ENCODE measurements around the gene HSPA12B. TPM values are rescaled to one million over a fixed set of nuclear protein-coding genes. Genes with fewer than 3 reads are reported as not detected.

HSPA12B gene
- polyA plus RNA-seq, 10 donors = 18.9 to 34.3 (median 23.4) TPM

- DNase-seq = no peak
These were observed 68.8 kb downstream of the HSPA12B start for GRCh38 chr20:3801299-3801698.

- no peak for DNase-seq
These were observed 69.4 kb downstream of the HSPA12B start for GRCh38 chr20:3801846-3802245.

Other genes starting within 250 kb of the HSPA12B start
- not detected for gene GFRA4, start 69.3 kb upstream of the HSPA12B start, polyA plus RNA-seq (ENCODE audit: insufficient read length in 10 of 10)
- 100 to 1,000 TPM in 1 of 10 donors, 10 to 100 TPM in 9; 33.1 to 107 (median 53.3) TPM for gene ADAM33, start 50.7 kb upstream of the HSPA12B start, polyA plus RNA-seq (ENCODE audit: insufficient read length in 10 of 10)
- gene SIGLEC1, start 20.1 kb upstream of the HSPA12B start, polyA plus RNA-seq (ENCODE audit: insufficient read length in 10 of 10) = 1 to 10 TPM; 3.1 to 8.0 (median 4.6) TPM
- 10 to 100 TPM; 14.2 to 28.0 (median 20.5) TPM for gene ADISSP, start 35.1 kb downstream of the HSPA12B start, polyA plus RNA-seq (ENCODE audit: insufficient read length in 10 of 10)
- gene SPEF1, start 48.8 kb downstream of the HSPA12B start, polyA plus RNA-seq (ENCODE audit: insufficient read length in 10 of 10) = under 1 TPM in 2 of 10 donors, not detected in 8; 0.08 to 0.29 TPM
- gene CENPB, start 54.1 kb downstream of the HSPA12B start, polyA plus RNA-seq (ENCODE audit: insufficient read length in 10 of 10) = 10 to 100 TPM; 31.8 to 49.7 (median 38.8) TPM
- 100 to 1,000 TPM in 2 of 10 donors, 10 to 100 TPM in 8; 69.1 to 107 (median 84.8) TPM for gene CDC25B, start 63.6 kb downstream of the HSPA12B start, polyA plus RNA-seq (ENCODE audit: insufficient read length in 10 of 10)
- 10 to 100 TPM in 1 of 10 donors, 1 to 10 TPM in 9; 6.8 to 10.2 (median 8.3) TPM for gene AP5S1, start 87.9 kb downstream of the HSPA12B start, polyA plus RNA-seq (ENCODE audit: insufficient read length in 10 of 10)
- gene MAVS, start 114.1 kb downstream of the HSPA12B start, polyA plus RNA-seq (ENCODE audit: insufficient read length in 10 of 10) = 10 to 100 TPM; 19.3 to 24.2 (median 22.7) TPM
- 10 to 100 TPM; 25.2 to 32.7 (median 28.5) TPM for gene PANK2, start 156.7 kb downstream of the HSPA12B start, polyA plus RNA-seq (ENCODE audit: insufficient read length in 10 of 10)